GM21737 (cell line): ENCODE data around the gene ETS1.

Source experiments
- ATAC-seq: cut with Tn5 transposase; IDR thresholded peaks from one replicate; pipeline ENCODE4 v1.9.1; 2021; ENCODE audit warnings: mild to moderate bottlenecking, moderate library complexity; ENCODE audit not compliant: unreplicated experiment

ETS1 gene

DNA sequence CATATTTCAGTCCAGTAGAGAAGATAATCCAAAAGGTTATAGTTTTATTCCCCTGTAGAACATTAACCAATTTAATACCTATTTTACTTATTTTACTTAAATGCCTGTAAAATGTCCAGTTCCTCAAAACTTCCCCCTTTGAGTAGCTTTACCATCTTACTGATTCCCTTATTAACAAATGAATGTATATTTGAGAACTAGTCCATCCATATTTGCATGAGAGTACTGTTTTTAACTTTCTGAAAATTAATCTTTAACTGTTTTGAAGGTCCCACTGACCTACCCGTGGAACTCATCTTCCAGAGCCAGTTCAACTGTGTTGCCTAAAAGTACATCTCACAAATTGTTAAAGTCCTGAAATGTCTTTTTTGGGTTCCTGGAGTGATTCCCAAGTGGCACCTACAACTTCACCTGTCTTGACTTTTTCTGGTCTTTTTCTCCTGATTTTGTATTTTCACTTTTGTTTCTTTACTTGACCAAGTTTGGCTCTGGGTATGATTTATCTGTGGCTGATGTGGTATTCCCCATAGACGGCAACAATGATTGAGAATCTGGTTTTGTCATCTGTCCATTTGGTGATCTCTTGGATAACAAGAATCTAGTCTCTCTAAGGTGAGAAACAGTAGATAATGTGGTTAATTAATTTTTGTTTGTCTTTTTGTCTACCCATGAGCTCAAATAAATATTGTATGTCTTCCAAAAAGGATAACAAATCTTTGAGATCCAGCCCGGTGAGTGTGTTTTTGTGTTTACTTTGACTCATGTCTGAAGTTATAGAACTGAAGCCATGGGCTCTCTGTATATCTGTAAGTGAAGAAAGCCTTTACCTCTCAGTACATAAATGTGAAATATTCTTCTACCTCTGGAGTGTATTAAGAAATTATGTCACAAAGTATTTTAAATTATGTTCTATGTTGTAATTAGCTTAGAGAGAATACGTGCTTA, 174.2 kb downstream of the ETS1 start:
- peak; percentile 84 for ATAC-seq

DNA sequence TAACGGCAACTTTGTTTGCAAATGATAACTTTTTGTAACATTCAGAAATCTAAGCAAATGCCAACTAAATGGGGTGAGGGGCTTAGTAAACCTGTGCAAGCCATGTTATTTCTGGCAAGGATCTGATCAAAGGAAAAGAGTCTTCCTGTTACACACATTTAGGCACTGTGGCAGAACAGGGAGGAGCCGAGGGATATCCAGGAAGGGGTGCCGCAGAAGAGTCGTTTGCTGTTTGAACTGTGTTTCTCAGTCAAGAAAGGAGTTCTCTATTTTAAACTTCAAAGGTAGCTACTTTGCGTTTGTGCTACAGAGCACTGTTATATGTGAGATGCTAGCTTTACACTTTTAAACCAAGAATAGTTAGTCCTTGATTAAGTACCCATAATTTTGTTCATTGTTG, 175.5 kb downstream of the ETS1 start:
- no peak for ATAC-seq

DNA sequence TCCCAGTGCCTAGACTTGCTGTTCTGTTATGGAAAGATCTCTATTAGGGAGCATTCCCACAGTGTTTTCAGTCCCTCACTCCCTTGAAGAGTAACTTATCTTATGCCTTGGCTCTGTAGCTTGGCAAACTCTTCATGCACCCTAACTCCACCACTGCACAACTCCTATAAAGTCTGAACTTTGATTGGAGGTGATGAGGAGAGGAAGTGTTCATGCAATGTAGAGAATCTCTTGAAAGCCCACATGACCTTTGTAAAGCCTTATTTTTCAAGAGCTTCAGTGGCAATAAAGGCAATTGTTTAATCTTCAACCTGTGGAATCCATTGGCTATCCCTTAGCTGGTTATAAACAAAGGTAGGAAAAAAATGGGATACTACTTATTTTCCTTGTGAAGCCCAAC, 176.2 kb downstream of the ETS1 start:
- ATAC-seq = no peak

DNA sequence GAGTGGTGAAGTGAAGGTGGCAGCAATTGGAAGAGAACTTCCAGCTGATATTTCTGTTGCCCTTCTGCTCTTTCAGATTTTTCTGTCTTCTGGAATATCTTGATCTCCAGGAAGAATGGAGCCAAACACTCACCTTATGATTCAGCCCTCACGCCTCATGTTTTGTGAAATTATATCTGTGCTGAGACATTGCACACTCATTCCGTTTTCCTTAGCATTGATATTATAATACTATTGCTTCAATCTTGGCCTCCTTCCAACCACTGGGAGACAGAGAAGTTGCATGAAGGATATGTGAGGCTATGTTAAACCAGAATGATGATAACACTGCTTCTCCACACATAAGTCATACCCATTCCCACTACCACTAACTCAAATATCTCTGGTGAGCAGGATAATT, 177.9 kb downstream of the ETS1 start:
- no peak for ATAC-seq
